Heart right ventricle (tissue), 16 donors: ENCODE results near the gene LHX6. TPM values are rescaled to one million over a fixed set of nuclear protein-coding genes. Genes with fewer than 3 reads are reported as not detected.

ENCODE experiments used
- ATAC-seq, 8 donors: fragments of 200-7000 bp; cut with Tn5 transposase; one replicate each; pipeline ENCODE4 v1.9.1; 2020; ENCODE audit warnings: mild to moderate bottlenecking in 8 of 8, moderate library complexity in 8 of 8, moderate number of reproducible peaks in 1 of 8
- DNase-seq, 2 donors: peaks; one replicate each; pipeline ENCODE4 v3.0.0-alpha.2; 2020
- H3K27ac ChIP-seq, 10 donors: fragments of 200-600 bp; sonication (generic) in 2 of 10; one replicate each; pipeline versions ENCODE4 v1.5.0 to v1.8.0; 2020 to 2022; ENCODE audit warnings: mild to moderate bottlenecking in 3 of 10
- H3K27me3 ChIP-seq, 7 donors: fragments of 200-600 bp; one replicate each; pipeline ENCODE4 v1.8.0; 2021 to 2022; ENCODE audit warnings: mild to moderate bottlenecking in 2 of 7
- H3K36me3 ChIP-seq, 9 donors: fragments of 200-600 bp; sonication (generic) in 1 of 9; one replicate each; pipeline versions ENCODE4 v1.5.0 to v1.8.0; 2020 to 2022; ENCODE audit warnings: mild to moderate bottlenecking in 2 of 9
- H3K4me1 ChIP-seq, 9 donors: fragments of 200-600 bp; sonication (generic) in 1 of 9; one replicate each; pipeline versions ENCODE4 v1.5.0 to v1.8.0; 2020 to 2022; ENCODE audit warnings: mild to moderate bottlenecking in 4 of 9
- H3K4me3 ChIP-seq, 10 donors: fragments of 200-600 bp; sonication (generic) in 2 of 10; one replicate each; pipeline versions ENCODE4 v1.5.0 to v1.8.0; 2020 to 2022; ENCODE audit warnings: mild to moderate bottlenecking in 7 of 10, moderate library complexity in 2 of 10
- H3K9me3 ChIP-seq, 11 donors: fragments of 200-600 bp in 10 of 11; sonication (generic) in 2 of 11; one replicate each; pipeline versions ENCODE4 v1.5.0 to v1.8.0; 2013 to 2022; ENCODE audit warnings: mild to moderate bottlenecking in 2 of 11, control low read depth in 1 of 11, moderate library complexity in 1 of 11
- WGBS, 2 donors: extraction: QIAGEN DNeasy Blood & Tissue Kit; methylation state at CpG; one replicate each; pipeline ENCODE4 v1.1.7; 2013; ENCODE audit warnings: inconsistent platforms in 1 of 2; 5-methylcytosine and 5-hydroxymethylcytosine counted together
- intact Hi-C, 10 donors: fragments of 100-400 bp; cut with DNase I; formaldehyde crosslinking; loops; one replicate each; pipeline versions ENCODE4 v1.11.1 to v1.14.2; 2022
- polyA plus RNA-seq, 2 donors: library from polyadenylated mRNA; stranded (reverse); fragments of 200-250 nt; gene quantifications; one replicate each; pipeline ENCODE4 v1.2.3, GENCODE V29; 2013
- total RNA-seq, 10 donors: library from RNA; stranded (reverse); fragmentation: NEBNext Ultra II Directional in 3 of 10; extraction: Animal tissue kit (Norgen Biotek cat#: 25700) in 3 of 10; gene quantifications; one replicate each; pipeline versions ENCODE4 v1.2.1 to v1.2.4, GENCODE V29; 2021 to 2023
- TF ChIP-seq, protein P1 (sequence below), 9 donors: fragments of 200-600 bp; sonication (generic) in 2 of 9; IDR thresholded peaks; one replicate each; pipeline versions ENCODE4 v1.5.0 to v1.8.0; 2021 to 2022; ENCODE audit warnings: antibody characterized with exemption in 9 of 9, mild to moderate bottlenecking in 5 of 9, moderate library complexity in 1 of 9
- donor health status: Arrhythmogenic right ventricular cardiomyopathy.
- donor health status: ischemic (EF 13 %, LVEDD 7.1; RV severe dilation, severe dysfunction).
- donor health status: healthy with polysubstance abuse.
- donor health status: DM: no; HTN: yes; CAD: no.
- donor health status: DM: no; HTN: no; CAD: no.
- donor health status: ischemic (EF 25% LVEDD 6.9; RV normal size, moderate dysfunction).
- donor health status: ischemic (EF 25% LVEDD 5.7; RV mildly dilated, moderate dysfunction).
- donor health status: healthy.
- donor health status: DM: yes; HTN: yes; CAD: no.
- donor health status: Ischemic cardiomyopathy.
- donor health status: ischemic (EF 35%, LVEDD 5.7; RV mildly dilated, moderate dysfunction).
- donor health status: nonischemic (EF 11% LVEDD 7.7; RV severe dilation, severe dysfunction).
- donor health status: DM: yes; HTN: yes; CAD: no.
- donor health status: PGD.
- donor health status: ischemic (EF 29% LVEDD 5.4; RV normal size, mild dysfunction).
- donor health status: nonischemic (EF 23%, LVEDD 6.1; RV moderate dilation, normal function).

Gene LHX6
- total and polyA plus RNA-seq, 12 donors, result 1.9 to 9.4 (median 5.9) TPM

DNA sequence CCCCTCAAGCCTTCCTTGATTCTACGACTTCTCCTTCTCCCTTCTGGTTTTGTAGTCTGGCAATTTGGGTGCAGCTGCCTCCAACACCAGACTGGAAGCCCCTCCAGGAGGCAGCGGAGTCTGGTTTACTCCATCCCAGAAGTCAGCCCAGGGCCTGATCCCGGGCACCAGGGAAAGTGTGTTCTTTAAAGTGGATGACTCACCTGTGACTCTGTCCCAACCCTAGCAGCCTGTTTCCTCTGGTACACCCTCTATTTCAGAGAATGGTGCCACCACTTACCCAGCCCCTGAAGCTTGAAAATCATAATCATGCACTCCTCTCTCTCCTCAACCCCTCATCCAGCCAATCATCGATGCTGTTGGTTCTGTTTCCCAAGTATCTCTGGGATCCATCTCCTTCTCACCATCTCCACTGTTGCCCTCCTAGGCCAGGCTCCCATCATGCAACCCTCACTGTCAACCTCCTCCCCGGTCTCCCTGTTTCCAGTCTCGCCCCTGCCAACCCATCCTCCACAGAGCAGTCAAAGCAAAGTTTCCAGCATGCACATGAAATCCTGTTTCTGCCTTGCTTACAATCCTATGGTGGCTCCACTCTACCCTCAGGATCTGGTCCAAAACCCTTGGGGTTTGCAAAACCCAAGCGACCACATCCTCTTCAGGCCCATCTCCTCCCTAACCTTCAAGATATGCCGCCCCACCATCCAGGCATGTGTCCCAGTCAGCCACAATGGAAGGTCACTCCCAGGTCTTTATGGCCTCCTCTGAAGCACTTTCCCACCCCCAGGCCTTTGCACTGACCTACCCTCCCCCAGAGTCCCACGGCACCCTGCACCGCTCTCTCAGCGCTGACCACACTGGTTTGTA is 10.5 kb downstream of the LHX6 start:
- H3K27me3 ChIP-seq, result peaks cover 25 to 100% (median 96%) of the 10 kb centered on the region in 7 donors
- peak overlapping the region in 3 of 10 donors; percentile 16 to 43 (median 30) for H3K4me3 ChIP-seq
- H3K4me1 ChIP-seq, result peaks cover 10 to 65% (median 38%) of the 10 kb centered on the region in 9 donors

DNA sequence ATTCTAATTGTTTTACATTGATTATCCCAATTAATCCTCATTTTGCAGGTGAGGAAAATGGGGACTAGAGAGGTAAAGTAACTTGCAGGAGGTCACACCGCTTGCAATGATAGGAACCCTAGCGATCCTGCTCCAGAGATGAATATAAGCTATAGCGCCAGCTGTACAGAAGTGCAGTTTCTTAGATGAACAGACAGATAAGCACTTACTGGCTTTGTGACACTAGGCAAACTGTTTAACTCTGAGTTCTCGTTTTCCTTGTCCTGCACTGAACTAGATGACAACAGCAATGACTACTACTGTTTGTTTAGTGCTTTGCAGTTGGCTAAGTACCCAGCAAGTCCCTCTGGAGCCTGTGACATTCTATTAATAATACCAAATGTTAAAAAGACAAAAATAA is 11.1 kb downstream of the LHX6 start:
- TF ChIP-seq, protein P1, sequence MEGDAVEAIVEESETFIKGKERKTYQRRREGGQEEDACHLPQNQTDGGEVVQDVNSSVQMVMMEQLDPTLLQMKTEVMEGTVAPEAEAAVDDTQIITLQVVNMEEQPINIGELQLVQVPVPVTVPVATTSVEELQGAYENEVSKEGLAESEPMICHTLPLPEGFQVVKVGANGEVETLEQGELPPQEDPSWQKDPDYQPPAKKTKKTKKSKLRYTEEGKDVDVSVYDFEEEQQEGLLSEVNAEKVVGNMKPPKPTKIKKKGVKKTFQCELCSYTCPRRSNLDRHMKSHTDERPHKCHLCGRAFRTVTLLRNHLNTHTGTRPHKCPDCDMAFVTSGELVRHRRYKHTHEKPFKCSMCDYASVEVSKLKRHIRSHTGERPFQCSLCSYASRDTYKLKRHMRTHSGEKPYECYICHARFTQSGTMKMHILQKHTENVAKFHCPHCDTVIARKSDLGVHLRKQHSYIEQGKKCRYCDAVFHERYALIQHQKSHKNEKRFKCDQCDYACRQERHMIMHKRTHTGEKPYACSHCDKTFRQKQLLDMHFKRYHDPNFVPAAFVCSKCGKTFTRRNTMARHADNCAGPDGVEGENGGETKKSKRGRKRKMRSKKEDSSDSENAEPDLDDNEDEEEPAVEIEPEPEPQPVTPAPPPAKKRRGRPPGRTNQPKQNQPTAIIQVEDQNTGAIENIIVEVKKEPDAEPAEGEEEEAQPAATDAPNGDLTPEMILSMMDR (IDR thresholded peaks at IDR 0.05), result no peak
- H3K9me3 ChIP-seq, result no peaks in the 10 kb centered on the region
- peaks cover 25 to 100% (median 97%) of the 10 kb centered on the region in 7 donors for H3K27me3 ChIP-seq
- no peak for DNase-seq
- 47 to 51% methylated on average over 4 of the region's 4 CpGs for WGBS, 2 donors
- intact Hi-C loops, result no loop called here
- no peak overlapping the region for H3K27ac ChIP-seq
- peaks cover 10 to 60% (median 35%) of the 10 kb centered on the region in 9 donors for H3K4me1 ChIP-seq
- H3K4me3 ChIP-seq, result no peak overlapping the region
- no peak for ATAC-seq
- H3K36me3 ChIP-seq, result peaks cover 0 to 5% (median 0%) of the 10 kb centered on the region in 9 donors

More for the DNA sequence above, 10.5 kb downstream of the LHX6 start:
- DNase-seq, result no peak
- TF ChIP-seq, protein P1 (IDR thresholded peaks at IDR 0.05), result no peak
- 45 to 50% methylated on average over 11 of the region's 11 CpGs for WGBS, 2 donors
- ATAC-seq, result peak in 1 of 8 donors; percentile 10
- intact Hi-C loops, result no loop called here
- H3K36me3 ChIP-seq, result peaks cover 0 to 5% (median 0%) of the 10 kb centered on the region in 9 donors
- H3K9me3 ChIP-seq, result no peaks in the 10 kb centered on the region
- no peak overlapping the region for H3K27ac ChIP-seq

DNA sequence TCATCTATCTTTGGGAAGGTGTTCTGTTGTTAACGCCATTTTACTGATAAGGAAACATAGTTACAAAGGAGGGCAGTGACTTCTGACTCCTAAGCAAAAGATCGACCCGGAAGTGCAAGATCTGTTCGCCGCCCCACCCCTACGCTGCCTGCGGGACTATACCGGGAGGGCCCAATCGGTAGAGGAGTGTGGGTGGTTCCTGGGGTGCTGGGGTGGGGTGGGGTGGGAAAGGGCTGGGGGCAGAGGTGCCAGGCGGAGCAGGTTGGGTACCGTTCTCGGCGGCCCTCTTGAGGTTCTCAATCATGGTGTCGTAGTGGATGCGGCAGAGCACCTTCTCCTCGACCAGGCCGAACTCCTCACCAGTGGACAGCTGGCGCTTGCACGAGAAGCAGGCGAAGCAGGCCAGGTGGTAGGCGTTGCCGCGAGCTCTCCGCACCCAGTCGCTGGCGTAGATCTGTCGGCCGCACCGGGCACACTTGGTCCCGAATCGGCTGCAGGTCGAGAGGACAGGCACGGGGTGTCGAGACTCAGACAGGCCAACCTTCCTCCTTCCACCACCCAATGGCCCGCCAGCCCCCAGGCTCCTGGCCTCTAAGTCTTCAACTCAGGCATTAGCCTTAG is 11.8 kb downstream of the LHX6 start:
- Histone ChIP-seq H3K27ac (no peak overlapping the region), H3K4me1 (peaks cover 10 to 57% (median 34%) of the 10 kb centered on the region in 9 donors), H3K4me3 (no peak overlapping the region), H3K27me3 (peaks cover 23 to 100% (median 93%) of the 10 kb centered on the region in 7 donors), H3K9me3 (no peaks in the 10 kb centered on the region), H3K36me3 (peaks cover 0 to 5% (median 0%) of the 10 kb centered on the region in 9 donors)
- intact Hi-C loops, result no loop called here
- no peak for DNase-seq
- ATAC-seq, result no peak
- TF ChIP-seq, protein P1 (IDR thresholded peaks at IDR 0.05), result no peak
- WGBS, 2 donors, result 36 to 53% methylated on average over 35 of the region's 35 CpGs

DNA sequence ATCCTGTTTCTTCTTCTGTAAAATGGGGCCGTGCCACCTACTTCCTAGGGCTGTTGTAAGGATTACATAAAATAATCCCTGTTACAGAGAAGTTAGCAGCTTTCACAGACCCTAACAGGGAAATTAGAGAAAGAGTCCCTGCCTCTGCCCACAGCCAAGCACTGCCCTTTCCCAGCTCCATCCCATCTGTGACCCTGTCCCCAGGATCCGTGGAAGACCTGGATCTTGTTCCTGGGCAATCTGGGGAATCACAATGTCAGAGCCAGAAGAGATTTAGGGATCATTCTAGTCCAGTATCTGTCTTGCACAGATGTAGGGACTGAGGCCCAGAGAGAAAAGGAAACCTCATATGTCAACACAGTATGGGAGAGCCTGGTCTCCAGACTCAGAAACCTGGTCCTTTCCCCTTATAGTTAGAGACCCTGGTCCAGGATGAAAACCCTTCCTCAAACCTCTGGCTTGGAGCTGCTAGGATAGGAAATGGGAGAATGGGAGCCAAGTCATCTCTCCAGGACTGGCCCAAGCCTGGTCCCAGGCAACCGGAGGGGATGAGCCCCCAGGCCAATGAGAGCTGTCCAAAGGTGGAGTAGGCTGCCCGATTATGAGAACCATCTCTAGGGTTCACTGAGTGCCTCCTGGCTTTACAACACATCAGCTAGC is 12.5 kb downstream of the LHX6 start:
- no peak for ATAC-seq
- Histone ChIP-seq H3K9me3 (no peaks in the 10 kb centered on the region), H3K4me1 (peaks cover 10 to 57% (median 34%) of the 10 kb centered on the region in 9 donors), H3K4me3 (no peak overlapping the region), H3K27ac (no peak overlapping the region), H3K27me3 (peaks cover 18 to 100% (median 88%) of the 10 kb centered on the region in 7 donors), H3K36me3 (peaks cover 0 to 5% (median 0%) of the 10 kb centered on the region in 9 donors)
- no peak for DNase-seq
- intact Hi-C loops, result no loop called here
- WGBS, 2 donors, result 66 to 71% methylated on average over 4 of the region's 4 CpGs
- TF ChIP-seq, protein P1 (IDR thresholded peaks at IDR 0.05), result no peak
